Neuronal stem cell (in vitro differentiated cells): ENCODE data around the gene FSTL4.

ENCODE experiments used
- DNase-seq: peaks from one replicate; pipeline ENCODE4 v3.0.0-alpha.2; 2013; ENCODE audit warnings: low spot score
- H2AFZ ChIP-seq: one replicate; pipeline ENCODE4 v1.6.1; 2013; ENCODE audit warnings: mild to moderate bottlenecking, low read length, inconsistent platforms
- H2AK5ac ChIP-seq: 2 replicates; pipeline ENCODE4 v1.6.1; 2013; ENCODE audit warnings: low read depth, mild to moderate bottlenecking, inconsistent platforms, low read length, moderate library complexity, mixed read lengths
- H2BK120ac ChIP-seq: 2 replicates; pipeline ENCODE4 v1.6.1; 2013; ENCODE audit warnings: low read depth, mild to moderate bottlenecking, inconsistent platforms, low read length, moderate library complexity, mixed read lengths
- H2BK12ac ChIP-seq: one replicate; pipeline ENCODE4 v1.6.1; 2013; ENCODE audit warnings: low read length, inconsistent platforms
- H2BK15ac ChIP-seq: 2 replicates; pipeline ENCODE4 v1.6.1; 2013; ENCODE audit warnings: mild to moderate bottlenecking, low read length, inconsistent platforms, mixed read lengths
- H2BK5ac ChIP-seq: one replicate; pipeline ENCODE4 v1.6.1; 2013; ENCODE audit warnings: inconsistent platforms, mild to moderate bottlenecking, low read length, moderate library complexity
- H3K14ac ChIP-seq: one replicate; pipeline ENCODE4 v1.6.1; 2013; ENCODE audit warnings: low read length, inconsistent platforms
- H3K18ac ChIP-seq: 2 replicates; pipeline ENCODE4 v1.6.1; 2013; ENCODE audit warnings: low read length, inconsistent platforms
- H3K23ac ChIP-seq: 2 replicates; pipeline ENCODE4 v1.6.1; 2013; ENCODE audit warnings: low read depth, mild to moderate bottlenecking, mixed read lengths, low read length, inconsistent platforms; ENCODE audit not compliant: poor library complexity
- H3K27ac ChIP-seq: replicated peaks from 3 replicates; pipeline ENCODE4 v1.5.1; 2013; ENCODE audit warnings: low read length, inconsistent platforms
- H3K27me3 ChIP-seq, 3 experiments: 2 replicates each; pipeline ENCODE4 v1.6.1; 2013; ENCODE audit warnings: low read length in 3 of 3, mild to moderate bottlenecking in 2 of 3, inconsistent platforms in 1 of 3, low read depth in 1 of 3, mixed read lengths in 1 of 3, moderate library complexity in 1 of 3; ENCODE audit not compliant: control insufficient read depth in 3 of 3, insufficient read depth in 3 of 3
- H3K36me3 ChIP-seq, 2 donors: replicated peaks in 1 of 2; 2 replicates each; pipeline ENCODE4 v1.6.1; 2013; ENCODE audit warnings: low read length in 2 of 2; ENCODE audit not compliant: control insufficient read depth in 2 of 2, insufficient read depth in 2 of 2
- H3K4ac ChIP-seq: 2 replicates; pipeline ENCODE4 v1.6.1; 2013; ENCODE audit warnings: inconsistent platforms, mild to moderate bottlenecking, low read length, moderate library complexity
- H3K4me1 ChIP-seq, 2 donors: 1 replicate in 1 of 2; 2 replicates in 1 of 2; pipeline ENCODE4 v1.6.1; 2013; ENCODE audit warnings: low read length in 2 of 2, low read depth in 1 of 2; ENCODE audit not compliant: control insufficient read depth in 2 of 2, insufficient read depth in 1 of 2
- H3K4me2 ChIP-seq: one replicate; pipeline ENCODE4 v1.6.1; 2013; ENCODE audit warnings: mild to moderate bottlenecking, low read length, inconsistent platforms; ENCODE audit not compliant: insufficient read depth, poor library complexity, severe bottlenecking
- H3K4me3 ChIP-seq, 2 donors: 2 replicates each; pipeline ENCODE4 v1.5.1; 2013; ENCODE audit warnings: low read length in 2 of 2, mild to moderate bottlenecking in 2 of 2, inconsistent platforms in 1 of 2, moderate library complexity in 1 of 2
- H3K79me1 ChIP-seq: one replicate; pipeline ENCODE4 v1.6.1; 2013; ENCODE audit warnings: low read depth, mild to moderate bottlenecking, inconsistent platforms, low read length, moderate library complexity
- H3K9ac ChIP-seq: one replicate; pipeline ENCODE4 v1.6.1; 2013; ENCODE audit warnings: mild to moderate bottlenecking, low read depth, low read length, inconsistent platforms; ENCODE audit not compliant: poor library complexity
- H3K9me3 ChIP-seq, 2 donors: replicated peaks in 1 of 2; 2 replicates each; pipeline versions ENCODE3 to v1.6.1; 2013; ENCODE audit warnings: low read length in 2 of 2, mild to moderate bottlenecking in 2 of 2, inconsistent platforms in 1 of 2, low read depth in 1 of 2, mixed read lengths in 1 of 2, moderate library complexity in 1 of 2; ENCODE audit not compliant: control insufficient read depth in 2 of 2, insufficient read depth in 1 of 2
- H4K8ac ChIP-seq: one replicate; pipeline ENCODE4 v1.6.1; 2013; ENCODE audit warnings: low read depth, mild to moderate bottlenecking, inconsistent platforms, low read length, moderate library complexity
- H4K91ac ChIP-seq: one replicate; pipeline ENCODE4 v1.6.1; 2013; ENCODE audit warnings: low read length, low read depth, mild to moderate bottlenecking, inconsistent platforms; ENCODE audit not compliant: poor library complexity
- WGBS, 2 donors: extraction: QIAGEN DNeasy Blood & Tissue Kit; methylation state at CpG; one replicate each; pipeline ENCODE4 v1.1.7; 2013; ENCODE audit warnings: missing lambda C conversion rate in 2 of 2, mixed read lengths in 1 of 2; ENCODE audit not compliant: insufficient read length in 2 of 2, insufficient replicate concordance in 1 of 2; ENCODE audit errors: extremely low coverage in 2 of 2; 5-methylcytosine and 5-hydroxymethylcytosine counted together

The FSTL4 gene

DNA sequence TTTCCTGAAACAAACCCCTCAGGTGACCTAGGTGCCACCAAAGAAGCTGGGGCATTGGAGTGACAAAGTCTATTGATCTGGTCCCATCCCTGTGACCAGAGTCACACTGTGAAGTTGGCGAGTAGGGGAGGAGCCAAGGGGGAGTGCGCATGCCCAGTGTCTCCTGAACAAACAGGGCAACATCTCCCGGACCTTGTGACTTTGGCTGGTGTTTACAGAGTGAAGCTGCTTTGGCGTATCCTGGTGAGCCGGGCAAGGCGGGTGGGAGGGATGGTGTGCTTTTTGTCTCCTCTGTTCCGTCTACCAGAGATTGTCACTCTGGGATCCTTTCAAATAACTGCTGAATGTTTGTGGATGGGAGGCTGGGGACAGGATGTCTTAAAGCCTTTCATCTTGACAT is 356.1 kb downstream of the FSTL4 start:
- no peaks in the 10 kb centered on the region for H3K79me1 ChIP-seq
- no peak overlapping the region for H2AK5ac ChIP-seq
- H3K9me3 ChIP-seq: no peaks in the 10 kb centered on the region
- H3K27me3 ChIP-seq: peaks cover 0 to 25% (median 0%) of the 10 kb centered on the region in 3 experiments
- H3K23ac ChIP-seq: no peak overlapping the region
- H2BK5ac ChIP-seq: no peak overlapping the region
- no peak overlapping the region for H3K4me3 ChIP-seq
- H3K14ac ChIP-seq: no peak overlapping the region
- no peak overlapping the region for H3K4me2 ChIP-seq
- H3K4me1 ChIP-seq: peaks cover 0 to 6% of the 10 kb centered on the region in 2 donors
- H4K91ac ChIP-seq: no peak overlapping the region
- no peak for DNase-seq
- no peak overlapping the region for H3K18ac ChIP-seq
- no peak overlapping the region for H2BK12ac ChIP-seq
- H3K27ac ChIP-seq: no peak overlapping the region
- no peak overlapping the region for H2AFZ ChIP-seq
- H3K36me3 ChIP-seq: no peaks in the 10 kb centered on the region
- H2BK15ac ChIP-seq: no peak overlapping the region
- H3K9ac ChIP-seq: no peak overlapping the region
- H2BK120ac ChIP-seq: no peak overlapping the region
- no peak overlapping the region for H3K4ac ChIP-seq
- no peak overlapping the region for H4K8ac ChIP-seq
- WGBS, 2 donors: no CpG with 5 or more reads among the region's 7 CpGs

DNA sequence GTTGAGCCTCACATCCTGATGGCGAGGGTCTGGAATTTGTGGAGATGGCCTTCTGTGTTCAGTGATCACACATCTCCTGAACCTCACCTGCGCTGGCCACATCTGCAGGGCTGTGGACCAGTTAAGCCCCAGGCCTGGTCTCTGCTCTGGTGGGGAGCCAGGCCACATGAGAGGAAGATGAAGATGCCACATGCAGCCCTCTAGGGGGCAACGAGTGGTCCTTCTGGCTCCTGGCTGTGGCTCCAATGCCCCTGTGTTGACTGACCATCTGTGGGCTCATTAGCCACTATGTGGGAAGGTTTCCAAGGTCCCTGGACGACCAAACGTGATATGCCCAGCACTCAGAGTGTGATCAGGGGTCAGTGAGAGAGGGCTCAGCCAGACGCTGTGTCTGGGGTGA is 357.5 kb downstream of the FSTL4 start:
- no CpG with 5 or more reads among the region's 6 CpGs for WGBS, 2 donors

DNA sequence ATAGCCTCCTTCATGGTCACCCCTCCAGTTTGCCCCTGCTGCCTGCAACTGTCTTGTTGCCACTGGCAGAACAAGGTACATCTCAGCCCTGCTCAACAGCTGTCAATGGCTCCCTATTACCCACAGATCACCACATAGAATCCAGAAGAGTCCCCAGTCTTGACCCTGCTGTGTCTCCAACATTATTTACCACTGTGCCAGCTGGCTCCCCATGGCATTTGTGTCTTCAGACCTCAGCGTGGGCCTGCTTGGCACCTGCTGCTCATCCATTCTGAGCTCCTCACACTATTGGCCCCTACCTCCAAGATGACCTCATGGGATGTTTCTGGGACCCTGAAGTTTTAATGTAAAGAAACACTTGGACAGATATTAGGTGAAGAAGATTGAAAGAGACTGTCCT is 358.7 kb downstream of the FSTL4 start:
- Histone ChIP-seq H3K9ac (no peak overlapping the region), H4K91ac (no peak overlapping the region), H3K4ac (no peak overlapping the region), H3K36me3 (no peaks in the 10 kb centered on the region), H3K27me3 (peaks cover 0 to 16% (median 0%) of the 10 kb centered on the region in 3 experiments), H3K23ac (no peak overlapping the region), H2AK5ac (no peak overlapping the region), H2BK15ac (no peak overlapping the region), H3K27ac (no peak overlapping the region), H4K8ac (no peak overlapping the region), H3K4me1 (peaks cover 0 to 6% of the 10 kb centered on the region in 2 donors), H3K14ac (no peak overlapping the region), H3K4me2 (no peak overlapping the region), H3K79me1 (no peaks in the 10 kb centered on the region), H2BK12ac (no peak overlapping the region), H3K18ac (peak overlapping the region; percentile 30), H3K9me3 (no peaks in the 10 kb centered on the region), H3K4me3 (no peak overlapping the region), H2BK120ac (no peak overlapping the region), H2BK5ac (no peak overlapping the region), H2AFZ (no peak overlapping the region)
- no peak for DNase-seq
- no CpG with 5 or more reads among the region's 1 CpG for WGBS, 2 donors

More for the DNA sequence above, 357.5 kb downstream of the FSTL4 start:
- Histone ChIP-seq H3K79me1 (no peaks in the 10 kb centered on the region), H2AFZ (no peak overlapping the region), H3K4me3 (no peak overlapping the region), H2BK12ac (no peak overlapping the region), H2AK5ac (peak overlapping the region; percentile 61), H2BK15ac (no peak overlapping the region), H3K4me2 (no peak overlapping the region), H3K9me3 (no peaks in the 10 kb centered on the region), H3K4me1 (peaks cover 0 to 6% of the 10 kb centered on the region in 2 donors), H3K27me3 (peaks cover 0 to 18% (median 0%) of the 10 kb centered on the region in 3 experiments), H4K91ac (no peak overlapping the region), H2BK5ac (no peak overlapping the region), H2BK120ac (no peak overlapping the region), H3K4ac (no peak overlapping the region), H3K18ac (no peak overlapping the region), H3K27ac (no peak overlapping the region), H3K14ac (no peak overlapping the region), H3K36me3 (no peaks in the 10 kb centered on the region), H3K9ac (no peak overlapping the region), H4K8ac (no peak overlapping the region), H3K23ac (no peak overlapping the region)
- no peak for DNase-seq

DNA sequence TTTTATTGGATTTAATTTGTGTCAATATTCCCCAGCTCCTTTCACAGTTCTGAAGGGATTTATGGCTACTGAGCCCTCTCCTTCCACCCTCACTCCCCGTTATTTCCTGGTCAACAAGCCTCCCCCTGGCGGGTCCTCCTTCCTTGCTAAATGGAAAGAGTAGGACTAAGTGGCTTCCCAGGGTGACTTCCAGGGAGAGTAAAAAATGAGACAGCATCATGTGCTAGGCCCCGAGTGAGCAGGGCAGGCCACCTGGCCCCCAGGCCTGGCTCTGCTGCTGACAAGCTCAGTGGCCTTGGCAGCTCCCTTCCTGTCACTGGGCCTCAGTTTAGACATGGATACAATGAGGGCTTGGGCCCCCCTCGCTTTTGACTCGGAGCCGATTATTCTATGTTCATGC is 359.3 kb downstream of the FSTL4 start:
- Histone ChIP-seq H3K27ac (no peak overlapping the region), H3K4me1 (peaks cover 0 to 6% of the 10 kb centered on the region in 2 donors), H2BK12ac (no peak overlapping the region), H3K14ac (peak overlapping the region; percentile 27), H3K9ac (no peak overlapping the region), H2BK5ac (no peak overlapping the region), H3K27me3 (peaks cover 0 to 15% (median 0%) of the 10 kb centered on the region in 3 experiments), H2AFZ (no peak overlapping the region), H4K91ac (no peak overlapping the region), H2BK15ac (no peak overlapping the region), H3K79me1 (no peaks in the 10 kb centered on the region), H3K4me3 (no peak overlapping the region), H3K9me3 (no peaks in the 10 kb centered on the region), H3K18ac (no peak overlapping the region), H2BK120ac (no peak overlapping the region), H3K4me2 (no peak overlapping the region), H3K4ac (no peak overlapping the region), H3K23ac (no peak overlapping the region), H3K36me3 (no peaks in the 10 kb centered on the region), H4K8ac (no peak overlapping the region), H2AK5ac (no peak overlapping the region)
- no CpG with 5 or more reads among the region's 6 CpGs for WGBS, 2 donors
- DNase-seq: no peak
